Pancreas (tissue), 10 donors: ENCODE measurements around the gene SPDYE8. TPM values are rescaled to one million over a fixed set of nuclear protein-coding genes. Genes with fewer than 3 reads are reported as not detected.
"Not testable (repeated sequence)": the region's sequence is repeated elsewhere in the genome, so short reads cannot be mapped to it uniquely, and the experiment has no call there.

ENCODE experiments used
- ATAC-seq, 4 donors: fragments of 200-7000 bp; cut with Tn5 transposase; one replicate each; pipeline versions ENCODE4 v1.8.0 to v1.9.1; 2020; ENCODE audit warnings: mild to moderate bottlenecking in 4 of 4, moderate library complexity in 4 of 4
- DNase-seq, 6 donors: peaks; one replicate each; pipeline ENCODE4 v3.0.0-alpha.2; 2020
- FAIRE-seq: peaks from 2 replicates; lab custom pipeline; 2012; peaks lifted over from hg19 to GRCh38; lab: Jason Lieb, UNC
- H3K27ac ChIP-seq, 4 donors: fragments of 200-600 bp; sonication (generic); 1 replicate in 3 of 4; 2 replicates in 1 of 4; pipeline versions ENCODE4 v1.5.0 to v1.8.0; 2020
- H3K27me3 ChIP-seq, 4 donors: fragments of 200-600 bp; one replicate each; pipeline ENCODE4 v1.8.0; 2021
- H3K36me3 ChIP-seq, 3 donors: fragments of 200-600 bp; sonication (generic) in 1 of 3; one replicate each; pipeline versions ENCODE4 v1.5.0 to v1.8.0; 2020 to 2021
- H3K4me1 ChIP-seq, 3 donors: fragments of 200-600 bp; one replicate each; pipeline ENCODE4 v1.8.0; 2021
- H3K4me3 ChIP-seq, 4 donors: fragments of 200-600 bp; sonication (generic) in 2 of 4; one replicate each; pipeline versions ENCODE4 v1.5.0 to v1.8.0; 2020 to 2021
- H3K9me3 ChIP-seq, 4 donors: fragments of 200-600 bp; one replicate each; pipeline ENCODE4 v1.8.0; 2021
- WGBS, 2 donors: extraction: QIAGEN DNeasy Blood & Tissue Kit; methylation state at CpG; one replicate each; pipeline ENCODE4 v1.1.7; 2013; 5-methylcytosine and 5-hydroxymethylcytosine counted together
- intact Hi-C, 3 donors: fragments of 100-400 bp; cut with DNase I; formaldehyde crosslinking; loops; one replicate each; pipeline versions ENCODE4 v1.11.1 to v1.14.2; 2022
- polyA plus RNA-seq, 2 donors: library from polyadenylated mRNA; stranded (reverse); fragments of 200-250 nt; gene quantifications; one replicate each; pipeline ENCODE4 v1.2.3, GENCODE V29; 2013
- total RNA-seq, 6 donors: library from RNA; stranded (reverse); fragmentation: NEBNext Ultra II Directional in 4 of 6; extraction: Animal tissue kit (Norgen Biotek cat#: 25700) in 4 of 6; gene quantifications; one replicate each; pipeline versions ENCODE4 v1.2.1 to v1.2.4, GENCODE V29; 2021 to 2023
- donor health status: healthy with polysubstance abuse.
- donor health status: DM: no; HTN: no; CAD: no; lungs with moderate emphysema.
- donor health status: DM: no; HTN: no; CAD: no.
- donor health status: control.
- donor health status: control.
- donor health status: Bipolar disorder and iron deficiency.
- donor health status: DM: yes; HTN: yes; CAD: no.
- donor health status: DM: no; HTN: no; CAD: no.
- donor health status: DM: no; HTN: no; CAD: no.
- donor health status: DM: yes; HTN: yes; CAD: no.

Gene SPDYE8
- total RNA-seq (not detected), polyA plus RNA-seq (not detected)

- H3K4me1 ChIP-seq, H3K36me3 ChIP-seq, ATAC-seq, intact Hi-C loops, H3K4me3 ChIP-seq, H3K9me3 ChIP-seq, DNase-seq, H3K27ac ChIP-seq, FAIRE-seq, H3K27me3 ChIP-seq: not testable (repeated sequence)
- no CpG with 5 or more reads among the region's 8 CpGs for WGBS, 2 donors
Observed at GRCh38 chr7:73029666-73030065, at the start of gene SPDYE8. TSS of gene SPDYE8 (minus strand) at chr7:73029766. CDS start at chr7:73027966, 1,800 bp downstream.

GRCh38 chr7:73057811-73058210 is 28.2 kb upstream of the SPDYE8 start, which contains the start of gene SPDYE11:
TSS of gene SPDYE11 (minus strand) at chr7:73057911. CDS start at chr7:73056111, 1,800 bp downstream.
- no CpG with 5 or more reads among the region's 8 CpGs for WGBS, 2 donors
- DNase-seq, H3K4me3 ChIP-seq, FAIRE-seq, intact Hi-C loops, H3K36me3 ChIP-seq, ATAC-seq, H3K27ac ChIP-seq, H3K9me3 ChIP-seq, H3K27me3 ChIP-seq, H3K4me1 ChIP-seq: not testable (repeated sequence)

- intact Hi-C loops, H3K27me3 ChIP-seq, H3K36me3 ChIP-seq, FAIRE-seq, H3K4me1 ChIP-seq, H3K27ac ChIP-seq, H3K9me3 ChIP-seq, ATAC-seq: not testable (repeated sequence)
- WGBS, 2 donors, result 15 to 18% methylated on average over 10 of the region's 10 CpGs
- H3K4me3 ChIP-seq, result peak overlapping the region in 1 of 4 donors; percentile 60
- peak in 1 of 6 donors; percentile 1 for DNase-seq
Observed at GRCh38 chr7:73006491-73006890, 23.1 kb downstream of the SPDYE8 start.

- peak; percentile 84 for FAIRE-seq
- peak; percentile 91 to 98 (median 94) for ATAC-seq
- H3K4me1 ChIP-seq, H3K9me3 ChIP-seq, intact Hi-C loops, H3K27me3 ChIP-seq, H3K36me3 ChIP-seq: not testable (repeated sequence)
- H3K4me3 ChIP-seq, result peak overlapping the region; percentile 31 to 60 (median 41)
- peak overlapping the region; percentile 71 to 86 (median 76) for H3K27ac ChIP-seq
- WGBS, 2 donors, result 0% methylated on average over 43 to 49 of the region's 66 CpGs
- DNase-seq, result peak; percentile 76 to 89 (median 82)
Observed at GRCh38 chr7:73005693-73006447, 23.7 kb downstream of the SPDYE8 start.

- not testable (repeated sequence) for FAIRE-seq
Observed at GRCh38 chr7:73005356-73005692, 24.2 kb downstream of the SPDYE8 start.

GRCh38 chr7:72997887-72998468 is 31.6 kb downstream of the SPDYE8 start:
- DNase-seq, FAIRE-seq, H3K4me3 ChIP-seq, H3K27me3 ChIP-seq, H3K9me3 ChIP-seq, H3K36me3 ChIP-seq, ATAC-seq, intact Hi-C loops, H3K27ac ChIP-seq, H3K4me1 ChIP-seq: not testable (repeated sequence)
- WGBS, 2 donors, result no CpG with 5 or more reads among the region's 11 CpGs

More at GRCh38 chr7:73005356-73005692, 24.2 kb downstream of the SPDYE8 start:
- H3K27ac ChIP-seq, result peak overlapping the region; percentile 71 to 86 (median 76)
- H3K4me1 ChIP-seq, H3K9me3 ChIP-seq, H3K27me3 ChIP-seq, H3K36me3 ChIP-seq, intact Hi-C loops: not testable (repeated sequence)
- peak overlapping the region; percentile 31 to 60 (median 41) for H3K4me3 ChIP-seq
- DNase-seq (peak; percentile 58 to 92 (median 80)), ATAC-seq (peak; percentile 94 to 98 (median 96))
- 0 to 1% methylated on average over 14 to 18 of the region's 30 CpGs for WGBS, 2 donors

GRCh38 chr7:72997447-72997846 is 32.1 kb downstream of the SPDYE8 start:
- 82 to 94% methylated on average over 2 to 4 of the region's 8 CpGs for WGBS, 2 donors
- intact Hi-C loops, FAIRE-seq, DNase-seq, H3K9me3 ChIP-seq, H3K27me3 ChIP-seq, H3K27ac ChIP-seq, H3K4me1 ChIP-seq, H3K4me3 ChIP-seq, H3K36me3 ChIP-seq: not testable (repeated sequence)
- ATAC-seq, result peak in 1 of 4 donors; percentile 31

- H3K4me1 ChIP-seq, H3K27me3 ChIP-seq, H3K9me3 ChIP-seq, ATAC-seq, H3K27ac ChIP-seq, H3K36me3 ChIP-seq, FAIRE-seq, intact Hi-C loops, DNase-seq, H3K4me3 ChIP-seq: not testable (repeated sequence)
- 97 to 99% methylated on average over 8 of the region's 8 CpGs for WGBS, 2 donors
Observed at GRCh38 chr7:72995484-72995883, 34.1 kb downstream of the SPDYE8 start.

GRCh38 chr7:72990146-72990913 is 39.2 kb downstream of the SPDYE8 start:
- WGBS, 2 donors, result 27 to 53% methylated on average over 6 to 10 of the region's 14 CpGs
- H3K36me3 ChIP-seq, H3K9me3 ChIP-seq, H3K27ac ChIP-seq, H3K4me3 ChIP-seq, intact Hi-C loops, H3K27me3 ChIP-seq, H3K4me1 ChIP-seq, FAIRE-seq: not testable (repeated sequence)
- ATAC-seq (peak; percentile 84 to 90 (median 86)), DNase-seq (peak in 5 of 6 donors; percentile 34 to 63 (median 54))

GRCh38 chr7:72982084-72982483 is 47.5 kb downstream of the SPDYE8 start:
- intact Hi-C loops, H3K27ac ChIP-seq, H3K4me3 ChIP-seq, H3K4me1 ChIP-seq, FAIRE-seq, ATAC-seq, H3K27me3 ChIP-seq, DNase-seq, H3K36me3 ChIP-seq, H3K9me3 ChIP-seq: not testable (repeated sequence)
- WGBS, 2 donors, result 100% methylated on average over 1 to 3 of the region's 11 CpGs

- ATAC-seq, H3K36me3 ChIP-seq, intact Hi-C loops, FAIRE-seq, H3K4me3 ChIP-seq, H3K27ac ChIP-seq, H3K4me1 ChIP-seq, H3K9me3 ChIP-seq, H3K27me3 ChIP-seq: not testable (repeated sequence)
- DNase-seq, result peak in 1 of 6 donors; percentile 6
- WGBS, 2 donors, result 84 to 88% methylated on average over 2 of the region's 6 CpGs
Observed at GRCh38 chr7:72980382-72980781, 49.2 kb downstream of the SPDYE8 start.
